GM19468 (cell line): Measurements from ENCODE around the gene UBE2F.
"Not testable (repeated sequence)": the region's sequence is repeated elsewhere in the genome, so short reads cannot be mapped to it uniquely, and the experiment has no call there.

Source experiments
- ATAC-seq: cut with Tn5 transposase; IDR thresholded peaks from one replicate; pipeline ENCODE4 v1.9.1; 2021; ENCODE audit warnings: mild to moderate bottlenecking, moderate library complexity, moderate number of reproducible peaks; ENCODE audit not compliant: unreplicated experiment; ENCODE audit errors: extremely low read depth

Gene UBE2F

DNA sequence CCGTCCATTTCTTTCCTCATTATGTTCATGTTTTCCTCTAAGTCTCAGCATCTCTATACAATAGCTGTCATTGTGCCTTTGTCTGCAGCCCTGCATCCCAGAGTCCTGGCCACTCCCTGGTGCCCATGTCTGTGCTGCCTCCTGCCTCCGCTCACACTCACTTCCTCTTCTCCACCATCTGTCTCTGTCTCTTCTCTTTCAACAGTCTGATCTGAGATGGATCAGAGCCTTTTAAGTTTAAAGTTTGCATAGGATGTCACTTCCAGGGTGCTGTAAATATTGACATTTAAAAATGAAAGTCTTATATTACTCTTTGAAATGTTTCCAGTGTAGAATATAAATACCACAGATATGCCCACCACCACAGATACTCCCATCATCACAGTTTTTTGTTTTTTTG is 42.7 kb downstream of the UBE2F start:
- no peak for ATAC-seq

DNA sequence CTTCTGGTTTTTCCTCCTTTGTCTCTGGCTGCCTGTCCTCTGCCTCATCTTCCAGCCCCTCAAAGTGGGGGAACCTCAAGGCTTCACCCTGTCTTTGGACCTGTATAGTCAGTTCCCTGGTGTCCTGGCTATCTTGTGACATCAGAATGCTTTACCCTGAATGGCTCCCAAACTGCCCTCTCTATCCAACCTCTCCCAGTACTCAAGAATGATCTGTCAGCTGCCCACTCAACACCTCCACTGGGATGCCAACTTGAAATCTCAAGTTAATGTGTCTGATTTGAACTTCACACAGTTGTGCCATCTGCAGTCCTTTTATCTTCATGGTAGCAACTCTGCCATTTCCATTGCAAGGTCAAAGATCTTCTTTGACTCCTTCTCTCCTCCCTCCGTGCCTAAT is 43.8 kb downstream of the UBE2F start:
- no peak for ATAC-seq

DNA sequence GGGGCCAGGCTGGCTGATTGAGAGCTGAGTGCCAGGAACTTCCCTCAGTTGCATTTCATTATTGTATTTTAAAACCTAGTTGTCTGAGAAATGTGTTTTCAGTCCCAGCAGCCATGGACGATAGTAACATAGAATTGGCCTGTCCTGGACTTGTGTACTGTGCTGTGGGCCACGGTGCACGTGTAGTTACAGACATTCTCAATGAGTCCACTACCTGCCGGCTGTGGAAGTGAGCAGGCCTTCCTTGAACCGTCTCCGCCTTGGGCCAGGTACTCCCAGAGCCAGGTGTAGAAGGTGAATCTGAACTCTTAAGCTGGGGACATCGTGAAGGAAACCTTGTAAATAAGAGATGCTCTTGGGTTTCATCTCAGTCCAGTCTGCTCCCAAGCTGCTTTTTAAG is 47.0 kb downstream of the UBE2F start:
- no peak for ATAC-seq

DNA sequence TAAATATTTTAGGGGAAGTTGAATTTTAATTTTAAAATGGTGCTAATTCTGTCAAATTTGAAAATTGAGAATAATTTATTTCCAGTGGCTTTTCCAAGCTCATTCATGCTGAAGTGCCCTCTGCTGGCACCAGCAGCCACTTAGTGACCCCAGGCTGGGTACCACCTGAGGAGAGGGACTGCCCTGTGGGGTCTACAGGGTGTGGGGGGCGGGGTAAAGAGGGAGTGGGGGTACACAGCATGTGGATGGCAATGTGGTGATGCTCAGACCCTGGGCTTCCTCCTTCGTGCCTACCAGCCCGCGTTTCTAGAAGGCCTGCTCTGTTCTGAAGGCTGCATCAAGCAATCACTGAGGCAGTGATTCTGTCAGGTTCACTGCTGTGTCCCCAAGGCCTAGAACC is 48.9 kb downstream of the UBE2F start:
- ATAC-seq, result no peak

DNA sequence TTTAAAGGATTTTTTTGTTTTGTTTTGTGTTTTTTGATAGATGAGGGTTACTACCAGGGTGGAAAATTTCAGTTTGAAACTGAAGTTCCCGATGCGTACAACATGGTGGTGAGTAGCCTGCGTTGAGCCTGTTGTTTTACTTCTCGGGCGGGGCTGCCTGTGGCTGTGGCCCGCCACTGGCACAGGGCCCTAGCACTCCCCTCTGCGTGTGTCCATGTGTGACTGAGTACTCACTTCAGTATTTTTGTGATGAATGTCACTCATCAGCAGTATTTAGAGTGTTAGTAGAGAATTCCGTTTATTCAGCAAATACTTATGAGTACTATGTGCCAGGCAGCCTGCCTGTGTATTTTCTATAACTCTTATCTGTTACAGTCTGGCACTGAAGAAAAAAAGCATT is 49.7 kb downstream of the UBE2F start:
- no peak for ATAC-seq

DNA sequence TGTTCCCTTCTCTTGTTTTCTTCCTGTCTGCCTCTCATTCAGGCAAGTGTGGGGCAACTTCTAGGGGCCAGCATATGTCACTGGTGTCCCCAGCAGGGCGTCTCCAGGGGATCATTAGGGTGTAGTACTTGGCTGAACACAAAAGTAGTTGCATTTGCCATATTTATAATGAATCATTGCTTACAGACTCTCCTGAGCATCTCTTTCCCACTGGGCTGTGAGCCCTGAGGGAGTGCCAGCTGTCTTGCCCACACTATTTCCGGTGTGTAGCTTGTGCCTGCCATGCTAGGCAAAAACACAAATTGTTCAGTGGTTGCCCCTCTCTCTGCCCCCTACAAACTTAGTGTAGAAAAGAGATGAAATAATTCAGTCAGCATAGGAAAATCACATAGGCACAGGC is 53.1 kb downstream of the UBE2F start:
- no peak for ATAC-seq

DNA sequence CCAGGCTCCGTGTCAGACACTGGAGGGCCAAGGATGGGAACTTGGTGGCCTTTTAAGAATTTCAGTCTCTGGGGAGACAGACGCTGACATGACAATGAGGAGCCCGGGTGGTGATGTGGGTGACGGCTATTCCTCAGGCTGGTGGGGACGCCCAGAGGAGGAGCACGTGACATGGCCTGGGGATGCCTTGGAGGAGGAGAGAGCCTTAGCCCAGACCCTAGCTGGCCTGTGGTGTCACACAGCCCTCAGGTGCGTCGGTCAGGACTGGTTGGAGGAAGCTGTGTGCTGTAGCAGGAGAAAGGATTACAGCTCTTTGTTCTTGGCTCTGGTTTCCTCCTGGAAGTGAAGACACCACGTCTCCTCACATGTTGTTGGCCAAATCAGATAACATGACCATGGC is 54.0 kb downstream of the UBE2F start:
- ATAC-seq, result no peak

GRCh38 chr2:238021327-238021726 is 54.5 kb downstream of the UBE2F start:
- no peak for ATAC-seq

GRCh38 chr2:238022594-238023157 is 55.9 kb downstream of the UBE2F start:
- no peak for ATAC-seq

DNA sequence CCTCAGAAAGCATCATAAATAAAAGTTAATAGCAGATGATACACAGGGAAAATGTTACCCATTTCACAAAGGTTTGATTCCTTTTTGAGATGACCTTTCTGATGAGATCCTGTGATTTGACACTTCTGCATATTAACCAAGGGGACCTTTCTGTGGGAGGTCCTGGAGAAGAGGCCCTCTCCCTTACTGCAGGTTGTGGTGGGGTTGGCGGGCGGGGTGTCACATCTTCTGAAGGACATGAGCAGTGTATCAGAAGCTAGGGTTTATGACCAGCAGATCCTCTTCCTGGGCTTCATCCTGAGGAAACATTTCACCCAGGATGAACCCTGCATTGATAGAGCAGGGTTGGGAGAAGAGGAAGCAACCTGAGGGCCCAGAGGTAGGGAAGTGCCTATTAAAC is 56.8 kb downstream of the UBE2F start:
- no peak for ATAC-seq

- no peak for ATAC-seq
Measured at GRCh38 chr2:238024986-238025385, 58.2 kb downstream of the UBE2F start.

DNA sequence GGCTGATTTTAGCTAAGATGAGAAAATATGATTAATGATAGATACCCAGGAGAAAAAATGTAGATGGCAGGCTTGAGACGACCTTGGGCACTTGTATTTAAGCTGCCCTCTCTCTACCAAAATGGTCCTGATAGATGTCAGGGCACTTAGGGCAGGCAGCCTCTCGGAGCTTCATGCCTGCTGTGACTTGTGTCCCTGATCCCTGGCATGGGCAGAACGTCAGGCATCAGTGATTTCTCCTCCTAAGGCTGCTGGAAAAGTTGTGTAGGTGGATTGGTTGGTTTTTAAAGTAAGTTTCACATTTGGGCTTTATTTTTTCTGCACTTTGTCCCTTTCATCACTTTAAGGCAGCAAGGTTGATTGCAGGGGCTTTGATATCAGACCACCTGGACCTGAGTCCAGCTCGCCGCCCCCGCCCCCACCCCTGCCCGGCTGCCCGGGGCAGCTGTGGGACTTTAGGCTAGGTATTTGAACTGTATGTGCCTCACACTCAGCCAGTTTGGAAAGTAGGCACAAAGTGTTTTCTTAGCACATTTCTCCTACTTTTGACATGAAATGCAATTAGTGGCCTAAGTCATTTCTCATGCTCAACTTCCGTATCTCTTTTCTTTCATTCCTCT is 59.0 kb downstream of the UBE2F start:
- ATAC-seq, result no peak

GRCh38 chr2:238027058-238027457 is 60.2 kb downstream of the UBE2F start:
- ATAC-seq, result no peak

- ATAC-seq, result no peak
Measured at GRCh38 chr2:238027591-238028415, 61.0 kb downstream of the UBE2F start.

DNA sequence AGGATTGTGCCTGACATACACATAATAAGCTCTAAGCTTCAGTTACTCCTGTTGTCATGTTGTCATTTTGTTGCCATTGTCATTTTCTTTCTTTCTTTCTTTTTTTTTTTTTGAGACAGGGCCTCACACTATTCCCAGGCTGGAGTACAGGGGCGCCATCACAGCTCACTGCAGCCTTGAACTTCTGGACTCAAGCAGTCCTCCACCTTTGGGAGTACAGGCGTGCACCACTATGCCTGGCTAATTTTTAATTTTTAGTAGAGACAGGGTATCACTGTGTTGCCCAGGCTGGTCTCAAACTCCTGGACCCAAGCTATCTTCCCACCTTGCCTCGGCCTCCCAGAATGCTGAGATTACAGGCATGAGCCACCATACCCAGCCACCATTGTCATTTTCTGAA is 63.0 kb downstream of the UBE2F start:
- ATAC-seq, result no peak

DNA sequence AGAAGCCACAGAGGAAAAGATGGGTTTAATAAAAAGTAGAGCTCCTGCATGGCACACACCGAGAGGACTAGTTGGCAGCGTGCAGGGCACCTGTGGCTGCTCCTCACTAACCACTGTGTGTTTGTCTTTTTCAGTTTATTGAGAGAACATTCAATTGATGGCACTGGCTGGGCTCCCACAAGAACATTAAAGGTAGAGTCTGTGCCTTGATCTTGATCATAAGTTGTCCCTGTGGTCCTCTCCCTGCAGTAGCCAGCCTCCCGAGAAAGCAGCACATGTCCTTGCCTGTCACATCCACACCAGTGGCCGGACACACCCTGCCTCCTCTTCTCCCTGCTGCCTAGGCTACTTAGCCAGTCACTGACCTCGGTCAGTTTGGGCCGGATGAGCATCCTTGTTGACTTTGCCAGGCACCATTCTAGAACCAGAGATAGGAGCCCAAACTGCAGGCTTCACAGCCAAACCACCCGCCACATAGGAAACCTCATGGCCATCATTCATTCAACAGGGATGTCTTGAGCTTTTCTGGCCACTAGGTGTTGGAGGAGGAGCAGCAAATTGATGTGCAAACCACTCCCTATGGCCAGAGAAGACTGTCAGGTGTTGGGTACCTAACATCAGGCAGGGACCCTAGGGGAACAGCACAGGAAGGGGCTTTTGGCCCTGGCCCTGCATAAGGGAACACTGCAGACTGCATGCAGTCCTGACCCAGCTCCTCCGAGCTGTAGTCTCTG is 63.8 kb downstream of the UBE2F start:
- no peak for ATAC-seq

DNA sequence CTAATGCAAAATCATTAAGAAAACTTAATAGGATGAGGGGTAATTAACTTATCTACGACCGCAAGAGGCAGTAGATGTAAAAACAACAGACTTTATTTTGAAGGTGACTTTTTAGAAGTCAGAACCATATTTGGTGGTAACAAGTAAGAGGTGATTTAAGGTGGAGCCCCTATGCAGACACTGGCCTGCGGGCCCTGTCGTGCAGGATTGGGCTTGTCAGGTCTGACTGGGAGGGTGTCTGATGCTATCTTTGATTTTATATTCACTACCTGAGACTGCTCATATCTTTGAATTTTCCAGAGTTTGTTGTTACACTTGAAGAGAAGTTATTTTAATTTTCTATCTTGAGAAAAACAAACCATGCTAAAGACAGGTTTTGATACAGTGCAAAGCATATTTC is 64.9 kb downstream of the UBE2F start:
- no peak for ATAC-seq

DNA sequence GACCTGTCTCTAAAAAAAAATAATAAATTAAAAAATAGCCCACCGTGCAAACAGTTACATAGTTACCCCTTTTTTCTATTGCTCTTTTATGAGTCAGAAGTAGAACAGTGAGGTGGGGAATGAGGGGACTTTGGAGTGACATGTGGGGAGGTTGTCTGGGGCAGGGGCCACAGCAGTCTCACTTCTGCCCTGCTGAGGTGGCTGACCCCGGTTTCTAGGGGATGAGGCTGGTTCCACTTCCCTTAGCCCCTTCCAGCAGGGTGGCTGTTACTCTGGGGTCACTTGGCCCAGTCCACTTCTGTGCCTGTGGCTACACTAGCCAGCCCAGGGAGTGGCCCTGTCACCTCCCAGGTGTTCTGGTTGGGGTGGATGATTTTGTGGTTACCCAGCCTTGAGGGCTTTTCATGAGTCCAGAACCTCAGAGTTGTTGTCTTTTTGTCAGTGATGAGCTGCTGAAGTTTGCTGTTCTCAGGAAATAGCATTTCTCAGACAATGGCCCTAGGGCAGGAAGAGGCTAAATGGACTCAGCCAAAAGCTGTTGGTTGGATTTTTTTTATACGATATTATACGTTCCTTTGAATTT is 66.0 kb downstream of the UBE2F start:
- no peak for ATAC-seq

- ATAC-seq, result not testable (repeated sequence)
Measured at GRCh38 chr2:238033991-238034390, 67.2 kb downstream of the UBE2F start.

- no peak for ATAC-seq
Measured at GRCh38 chr2:238038203-238038602, 71.4 kb downstream of the UBE2F start.

DNA sequence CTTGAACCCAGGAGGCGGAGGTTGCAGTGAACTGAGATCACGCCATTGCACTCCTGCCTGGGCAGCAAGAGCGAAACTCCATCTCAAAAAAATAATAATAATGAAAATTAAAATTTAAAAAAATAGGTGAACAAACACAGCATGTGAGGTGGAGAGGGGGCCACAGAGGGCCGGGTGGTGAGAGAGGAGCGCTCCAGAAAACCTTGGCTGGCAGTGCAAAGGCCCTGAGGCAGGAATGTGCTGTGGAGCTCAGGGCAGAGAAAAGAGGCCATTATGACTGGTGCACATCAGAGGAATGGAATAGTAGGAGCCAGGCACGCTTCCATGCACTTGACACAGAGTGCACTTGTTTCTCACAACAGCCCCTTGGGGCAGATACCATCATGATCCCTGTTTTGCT is 72.3 kb downstream of the UBE2F start:
- ATAC-seq, result no peak
